Measurements from ENCODE around the gene CKM.

The CKM gene

GRCh38 chr19:45322744-45323281, at the start of gene CKM:
CKM (minus strand) TSS chr19:45322875; CDS start chr19:45319713, 3,162 bp downstream.
- DNase-seq (ENCODE audit: low read depth, low spot score) = no peak

GRCh38 chr19:45370410-45371204, 47.9 kb upstream of the CKM start, which contains the start of gene ERCC2:
ERCC2 (minus strand) TSS chr19:45370573; CDS start chr19:45370540, 33 bp downstream.
- DNase-seq (ENCODE audit: low read depth, low spot score) = peak; percentile 97

GRCh38 chr19:45368737-45369340, 46.2 kb upstream of the CKM start:
- DNase-seq (ENCODE audit: low read depth, low spot score) = no peak

GRCh38 chr19:45368127-45368526, 45.5 kb upstream of the CKM start:
- DNase-seq (ENCODE audit: low read depth, low spot score) = no peak

DNA sequence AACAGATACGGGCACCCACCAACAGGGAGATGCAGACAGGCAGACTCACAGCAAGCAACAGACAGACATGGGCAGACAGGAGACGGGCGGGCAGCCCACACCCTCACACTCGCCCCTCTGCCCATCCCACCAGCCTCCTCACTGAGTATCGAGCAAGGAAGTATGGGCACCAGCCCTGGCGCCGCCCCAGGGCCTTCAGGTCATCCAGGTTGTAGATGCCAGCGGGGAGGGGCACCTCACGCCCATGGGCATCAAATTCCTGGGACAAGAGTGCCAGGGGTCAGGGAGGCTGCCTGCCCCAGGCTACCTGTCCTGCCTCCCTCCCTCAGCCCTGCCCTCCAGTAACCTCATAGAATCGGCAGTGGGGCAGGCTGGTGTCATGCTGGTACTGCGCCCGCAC, 42.0 kb upstream of the CKM start:
- DNase-seq (ENCODE audit: low read depth, low spot score) = no peak

DNA sequence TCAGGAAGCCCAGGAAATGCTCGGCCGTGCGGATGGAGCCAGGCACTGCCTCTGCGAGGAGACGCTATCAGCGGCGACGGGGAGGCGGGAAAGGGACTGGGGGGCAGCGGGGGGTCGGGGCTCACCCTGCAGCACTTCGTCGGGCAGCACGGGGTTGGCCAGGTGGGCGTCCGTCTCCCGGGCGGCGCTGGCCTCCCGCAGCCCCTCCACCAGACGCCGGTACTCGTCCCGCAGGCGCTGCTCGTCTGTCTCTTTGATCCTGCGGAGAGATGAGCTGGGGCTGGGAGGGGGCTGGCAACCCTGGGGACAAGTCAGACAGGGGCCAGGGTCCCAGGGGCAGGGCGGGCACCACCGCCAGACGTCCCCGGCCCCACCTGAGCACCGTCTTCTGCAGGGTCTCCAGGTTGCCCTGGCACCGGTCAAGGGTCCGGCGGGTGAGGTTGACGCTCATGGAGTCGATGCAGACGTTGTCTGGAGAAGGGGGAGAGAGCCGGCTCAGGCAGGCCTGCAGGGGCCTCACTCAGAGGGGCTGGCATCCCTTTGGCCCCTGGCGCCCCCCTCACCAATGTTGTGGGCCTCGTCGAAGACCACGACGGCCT, 41.3 kb upstream of the CKM start:
- no peak for DNase-seq (ENCODE audit: low read depth, low spot score)

GRCh38 chr19:45362291-45362690, 39.6 kb upstream of the CKM start:
- DNase-seq (ENCODE audit: low read depth, low spot score) = no peak

DNA sequence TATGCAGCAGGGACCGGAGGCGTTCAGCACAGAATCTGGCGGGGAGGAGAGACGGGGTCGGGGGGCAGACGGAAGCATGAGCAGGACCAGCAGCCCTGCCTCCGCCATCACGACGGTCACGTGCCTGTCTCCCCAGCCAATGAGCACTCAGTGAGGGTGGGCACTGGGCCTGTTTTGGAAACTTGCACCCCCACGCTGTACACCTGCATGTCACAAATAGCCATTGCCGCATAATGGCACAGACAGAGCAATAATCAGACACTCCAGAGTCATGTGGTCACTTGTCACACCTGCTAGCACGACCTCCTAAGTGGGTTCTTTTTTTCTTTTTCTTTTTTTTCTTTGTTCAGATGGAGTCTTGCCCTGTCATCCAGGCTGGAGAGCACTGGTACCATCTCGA, 38.9 kb upstream of the CKM start:
- DNase-seq (ENCODE audit: low read depth, low spot score) = no peak

- no peak for DNase-seq (ENCODE audit: low read depth, low spot score)
Observed at GRCh38 chr19:45358213-45358792, 35.6 kb upstream of the CKM start.

- no peak for DNase-seq (ENCODE audit: low read depth, low spot score)
Observed at GRCh38 chr19:45357445-45357783, 34.7 kb upstream of the CKM start.

- no peak for DNase-seq (ENCODE audit: low read depth, low spot score)
Observed at GRCh38 chr19:45356760-45357444, 34.2 kb upstream of the CKM start.

DNA sequence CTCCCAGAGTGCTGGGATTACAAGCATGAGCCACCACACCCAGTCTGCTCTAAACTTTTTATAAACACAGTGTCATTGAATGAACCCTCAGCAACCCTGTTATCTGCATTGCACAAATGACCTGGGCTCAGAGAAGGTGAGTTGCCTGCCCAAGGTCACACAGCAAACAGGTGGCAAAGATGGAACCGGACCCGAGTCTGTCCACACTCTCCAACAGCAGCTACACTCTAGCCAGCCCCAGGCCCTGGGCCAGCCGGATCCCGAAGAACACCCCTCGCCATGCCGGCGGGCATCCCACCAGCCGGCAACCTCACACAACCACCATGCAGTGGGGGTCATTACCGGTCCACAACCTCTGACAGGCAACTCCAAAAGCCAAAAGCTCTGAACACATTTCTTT, 33.2 kb upstream of the CKM start:
- DNase-seq (ENCODE audit: low read depth, low spot score) = no peak

DNA sequence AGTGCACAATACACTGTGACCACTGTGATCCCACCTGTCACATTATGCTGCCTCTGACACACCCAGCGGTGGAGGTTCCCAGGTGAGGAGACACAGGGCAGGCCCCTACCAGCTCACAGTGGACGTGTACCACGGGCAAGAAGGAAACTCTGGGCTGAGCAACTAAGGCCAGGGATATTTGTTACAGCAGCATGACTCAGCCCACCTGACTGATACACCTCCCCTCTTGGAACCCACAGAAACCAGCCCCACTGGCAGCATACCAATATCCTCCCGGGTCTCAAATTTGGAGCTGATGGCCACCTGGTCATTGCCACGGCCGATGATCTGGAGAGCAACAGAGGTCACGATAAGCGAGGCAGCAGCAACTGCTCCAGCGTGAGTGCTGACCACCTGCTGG, 32.7 kb upstream of the CKM start:
- no peak for DNase-seq (ENCODE audit: low read depth, low spot score)

DNA sequence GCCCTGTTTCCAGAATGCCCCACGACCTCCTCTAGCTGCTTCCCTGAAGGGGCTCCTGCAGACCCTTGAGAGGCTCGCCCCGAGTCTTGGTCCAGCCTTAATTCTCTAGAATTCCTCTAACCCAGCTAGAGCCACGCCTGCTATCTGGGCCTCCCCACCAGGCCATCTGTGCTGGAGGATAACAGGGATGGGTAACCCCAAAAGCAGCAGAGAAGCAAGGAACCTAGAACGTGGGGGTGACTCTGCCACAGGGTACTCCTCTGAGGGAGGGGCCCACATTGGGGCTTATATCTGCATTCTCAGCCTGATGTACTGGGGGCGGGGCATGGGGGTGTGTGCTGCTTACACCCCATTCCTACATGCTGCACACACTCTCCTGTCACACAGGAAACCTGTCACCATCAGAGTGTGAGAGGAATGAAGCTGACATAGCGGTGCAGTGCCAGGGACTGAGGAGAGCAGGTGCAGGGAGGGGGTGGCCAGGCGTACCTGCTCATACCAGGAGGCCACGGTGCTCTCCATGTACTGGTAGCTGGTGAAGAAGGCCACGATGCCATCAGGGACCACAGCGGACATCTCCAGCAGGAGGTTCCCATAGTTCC, 31.7 kb upstream of the CKM start:
- no peak for DNase-seq (ENCODE audit: low read depth, low spot score)

- no peak for DNase-seq (ENCODE audit: low read depth, low spot score)
Observed at GRCh38 chr19:45352914-45353796, 30.5 kb upstream of the CKM start.

DNA sequence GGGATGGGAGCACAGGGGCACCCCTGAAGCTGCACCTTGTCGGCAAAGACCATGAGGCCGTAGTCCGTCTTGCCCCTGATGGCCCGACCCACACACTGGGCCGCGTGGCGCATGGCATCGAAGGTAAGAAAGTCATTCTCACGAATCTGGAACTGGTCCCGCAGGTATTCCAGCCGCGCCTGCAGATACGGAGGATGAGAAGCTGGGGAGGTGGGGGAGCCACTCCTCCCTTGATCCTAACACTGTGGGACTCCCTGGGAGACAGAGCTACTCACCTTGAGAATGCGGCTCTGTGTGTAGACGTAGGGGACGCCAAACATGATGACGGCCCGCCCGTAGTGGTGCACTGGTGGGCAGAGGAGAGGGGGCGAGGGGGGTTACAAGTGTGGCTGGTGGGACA, 29.8 kb upstream of the CKM start:
- DNase-seq (ENCODE audit: low read depth, low spot score) = no peak

- DNase-seq (ENCODE audit: low read depth, low spot score) = no peak
Observed at GRCh38 chr19:45352062-45352461, 29.4 kb upstream of the CKM start.

DNA sequence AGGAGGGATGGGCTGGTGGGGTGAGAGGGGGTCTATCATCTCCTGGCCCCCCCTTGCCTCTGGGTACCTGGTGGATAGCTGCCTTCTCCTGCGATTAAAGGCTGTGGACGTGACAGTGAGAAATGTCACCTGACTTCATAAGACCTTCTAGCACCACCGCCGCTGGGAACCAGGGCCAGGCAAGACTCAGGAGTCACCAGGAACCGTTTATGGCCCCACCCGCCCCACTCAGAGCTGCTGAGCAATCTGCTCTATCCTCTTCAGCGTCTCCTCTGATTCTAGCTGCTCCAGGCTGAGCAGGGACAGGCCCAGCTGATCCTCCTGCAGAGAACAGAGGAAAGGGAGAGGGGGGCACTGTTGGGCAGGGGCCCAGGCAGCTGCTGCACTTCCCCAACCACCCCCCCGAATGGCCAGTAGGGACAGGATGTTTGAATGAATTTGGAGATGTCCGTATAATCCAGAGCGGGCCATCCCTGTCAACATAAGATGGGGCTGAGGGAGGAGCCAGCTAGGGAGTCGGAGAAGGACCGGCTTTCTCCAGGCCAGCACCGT, 28.8 kb upstream of the CKM start:
- no peak for DNase-seq (ENCODE audit: low read depth, low spot score)

DNA sequence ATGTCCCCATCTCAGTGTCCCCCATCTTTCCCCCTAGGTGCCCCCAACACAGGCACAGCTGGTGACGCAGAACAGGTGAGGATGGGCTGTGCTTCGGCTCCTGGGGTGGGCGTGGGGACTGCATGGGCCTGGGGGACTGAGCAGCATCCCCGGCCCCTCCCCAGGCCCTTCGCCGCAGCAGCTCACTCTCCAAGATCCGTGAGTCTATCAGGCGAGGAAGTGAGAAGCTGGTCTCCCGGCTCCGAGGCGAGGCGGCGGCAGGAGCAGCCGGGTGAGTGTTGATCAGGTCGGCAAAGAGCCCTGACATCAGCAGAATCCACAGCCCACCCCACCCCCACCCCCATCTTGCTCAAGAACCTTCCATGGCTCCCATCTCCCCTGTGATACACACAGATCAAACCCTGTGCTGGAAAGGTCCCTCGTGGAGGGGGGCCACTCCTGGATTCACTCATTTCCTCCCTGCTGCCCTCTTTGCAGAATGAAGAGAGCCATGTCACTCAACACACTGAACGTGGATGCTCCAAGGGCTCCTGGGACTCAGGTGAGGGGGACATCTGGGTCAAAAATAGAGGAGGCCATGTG, 27.9 kb upstream of the CKM start:
- no peak for DNase-seq (ENCODE audit: low read depth, low spot score)

All from brain pericyte (primary cell).